Small intestine (tissue), 7 donors: Measurements from ENCODE around the gene TAMALIN. TPM values are rescaled to one million over a fixed set of nuclear protein-coding genes. Genes with fewer than 3 reads are reported as not detected.

Experiments
- DNase-seq, 2 donors: peaks; one replicate each; pipeline versions ENCODE4 v3.0.0 to v3.0.0-alpha.2; 2013
- FAIRE-seq: peaks from 2 replicates; lab custom pipeline; 2012; peaks lifted over from hg19 to GRCh38; lab: Jason Lieb, UNC
- H3K27ac ChIP-seq, 3 donors: one replicate each; pipeline ENCODE4 v1.5.1; 2013; ENCODE audit warnings: low read length in 2 of 3, mild to moderate bottlenecking in 2 of 3, control low read depth in 1 of 3, inconsistent platforms in 1 of 3, low read depth in 1 of 3, moderate library complexity in 1 of 3
- H3K27me3 ChIP-seq, 3 donors: one replicate each; pipeline ENCODE4 v1.6.1; 2013; ENCODE audit warnings: low read length in 3 of 3, inconsistent platforms in 1 of 3; ENCODE audit not compliant: control insufficient read depth in 3 of 3, insufficient read depth in 3 of 3
- H3K36me3 ChIP-seq, 3 donors: one replicate each; pipeline ENCODE4 v1.6.1; 2013; ENCODE audit warnings: low read length in 3 of 3, inconsistent platforms in 1 of 3, low read depth in 1 of 3, mild to moderate bottlenecking in 1 of 3, moderate library complexity in 1 of 3; ENCODE audit not compliant: control insufficient read depth in 3 of 3, insufficient read depth in 2 of 3
- H3K4me1 ChIP-seq, 3 donors: one replicate each; pipeline ENCODE4 v1.6.1; 2013; ENCODE audit warnings: low read length in 2 of 3, inconsistent platforms in 1 of 3, low read depth in 1 of 3, mild to moderate bottlenecking in 1 of 3, moderate library complexity in 1 of 3; ENCODE audit not compliant: control insufficient read depth in 3 of 3, insufficient read depth in 2 of 3
- H3K4me3 ChIP-seq, 3 donors: one replicate each; pipeline ENCODE4 v1.5.1; 2013; ENCODE audit warnings: low read length in 3 of 3, control low read depth in 1 of 3, inconsistent platforms in 1 of 3, low read depth in 1 of 3, mild to moderate bottlenecking in 1 of 3, moderate library complexity in 1 of 3
- H3K9me3 ChIP-seq, 2 donors: one replicate each; pipeline ENCODE4 v1.6.1; 2013; ENCODE audit warnings: low read depth in 1 of 2, low read length in 1 of 2; ENCODE audit not compliant: control insufficient read depth in 2 of 2, insufficient read depth in 1 of 2
- WGBS, 3 donors: extraction: QIAGEN DNeasy Blood & Tissue Kit; methylation state at CpG; one replicate each; pipeline ENCODE4 v1.1.7; 2013; 5-methylcytosine and 5-hydroxymethylcytosine counted together
- polyA plus RNA-seq, 4 donors: library from polyadenylated mRNA; stranded (reverse) in 3 of 4; unstranded in 1 of 4; fragments of 200-250 nt in 3 of 4; fragments of 120-200 nt in 1 of 4; gene quantifications; one replicate each; pipeline versions ENCODE4 v1.2.1 to v1.2.3, GENCODE V29; 2013
- donor health status: healthy with polysubstance abuse.
- donor health status: control.
- donor health status: control.
- donor health status: Bipolar disorder and iron deficiency.
- donor health status: healthy.

The TAMALIN gene
- polyA plus RNA-seq, 4 donors = 3.8 to 32.5 (median 10.1) TPM

GRCh38 chr12:52037248-52037861, 30.6 kb downstream of the TAMALIN start:
- Histone ChIP-seq H3K36me3 (no peaks in the 10 kb centered on the region), H3K4me3 (peak overlapping the region; percentile 52 to 65 (median 56)), H3K4me1 (peaks cover 3 to 38% (median 13%) of the 10 kb centered on the region in 3 donors), H3K9me3 (no peaks in the 10 kb centered on the region), H3K27me3 (peaks cover 0 to 35% (median 0%) of the 10 kb centered on the region in 3 donors), H3K27ac (peak overlapping the region in 1 of 3 donors; percentile 63)
- 2 to 5% (median 3%) methylated on average over 33 to 59 of the region's 59 CpGs for WGBS, 3 donors
- FAIRE-seq = no peak
- DNase-seq = peak in 1 of 2 donors; percentile 68

GRCh38 chr12:52038447-52038846, 31.7 kb downstream of the TAMALIN start:
- H3K27ac ChIP-seq = no peak overlapping the region
- H3K4me3 ChIP-seq = no peak overlapping the region
- peaks cover 0 to 35% (median 0%) of the 10 kb centered on the region in 3 donors for H3K27me3 ChIP-seq
- peaks cover 0 to 4% (median 0%) of the 10 kb centered on the region in 3 donors for H3K36me3 ChIP-seq
- no peaks in the 10 kb centered on the region for H3K9me3 ChIP-seq
- FAIRE-seq = no peak
- no peak for DNase-seq
- H3K4me1 ChIP-seq = peaks cover 1 to 30% (median 11%) of the 10 kb centered on the region in 3 donors
- 77 to 90% (median 83%) methylated on average over 6 of the region's 6 CpGs for WGBS, 3 donors

- H3K27me3 ChIP-seq = peaks cover 0 to 14% (median 0%) of the 10 kb centered on the region in 3 donors
- H3K36me3 ChIP-seq = peaks cover 0 to 11% (median 0%) of the 10 kb centered on the region in 3 donors
- no peaks in the 10 kb centered on the region for H3K9me3 ChIP-seq
- WGBS, 3 donors = 30 to 70% (median 55%) methylated on average over 3 of the region's 3 CpGs
- peaks cover under 1 to 32% (median 12%) of the 10 kb centered on the region in 3 donors for H3K4me1 ChIP-seq
- H3K4me3 ChIP-seq = no peak overlapping the region
- FAIRE-seq (no peak), DNase-seq (no peak)
- no peak overlapping the region for H3K27ac ChIP-seq
These were observed 34.3 kb downstream of the TAMALIN start for GRCh38 chr12:52041035-52041434.

- Histone ChIP-seq H3K4me1 (peaks cover 2 to 29% (median 12%) of the 10 kb centered on the region in 3 donors), H3K4me3 (no peak overlapping the region), H3K36me3 (peaks cover 0 to 11% (median 0%) of the 10 kb centered on the region in 3 donors), H3K9me3 (no peaks in the 10 kb centered on the region), H3K27me3 (peaks cover 0 to 7% (median 0%) of the 10 kb centered on the region in 3 donors), H3K27ac (peak overlapping the region in 1 of 3 donors; percentile 13)
- DNase-seq = peak in 1 of 2 donors; percentile 54
- WGBS, 3 donors = 51 to 60% (median 53%) methylated on average over 6 of the region's 6 CpGs
- no peak for FAIRE-seq
These were observed 35.0 kb downstream of the TAMALIN start for GRCh38 chr12:52041695-52042123.

GRCh38 chr12:52042706-52043385, 36.1 kb downstream of the TAMALIN start:
- WGBS, 3 donors = 73 to 80% (median 77%) methylated on average over 8 of the region's 8 CpGs
- no peaks in the 10 kb centered on the region for H3K27me3 ChIP-seq
- H3K4me3 ChIP-seq = no peak overlapping the region
- H3K9me3 ChIP-seq = no peaks in the 10 kb centered on the region
- H3K4me1 ChIP-seq = peaks cover 2 to 21% (median 12%) of the 10 kb centered on the region in 3 donors
- peaks cover 0 to 13% (median 0%) of the 10 kb centered on the region in 3 donors for H3K36me3 ChIP-seq
- H3K27ac ChIP-seq = peak overlapping the region in 1 of 3 donors; percentile 55
- FAIRE-seq (no peak), DNase-seq (no peak)

GRCh38 chr12:52043386-52044212, 36.9 kb downstream of the TAMALIN start:
- Histone ChIP-seq H3K4me1 (peaks cover 2 to 21% (median 12%) of the 10 kb centered on the region in 3 donors), H3K9me3 (no peaks in the 10 kb centered on the region), H3K27me3 (no peaks in the 10 kb centered on the region), H3K4me3 (no peak overlapping the region), H3K36me3 (peaks cover 0 to 13% (median 0%) of the 10 kb centered on the region in 3 donors), H3K27ac (peak overlapping the region in 1 of 3 donors; percentile 55)
- DNase-seq (no peak), FAIRE-seq (no peak)
- WGBS, 3 donors = 72 to 83% (median 72%) methylated on average over 21 of the region's 21 CpGs

GRCh38 chr12:52044292-52044983, 37.7 kb downstream of the TAMALIN start:
- Histone ChIP-seq H3K27me3 (no peaks in the 10 kb centered on the region), H3K4me1 (peaks cover 2 to 21% (median 12%) of the 10 kb centered on the region in 3 donors), H3K36me3 (peaks cover 0 to 13% (median 0%) of the 10 kb centered on the region in 3 donors), H3K27ac (peak overlapping the region in 1 of 3 donors; percentile 63), H3K4me3 (no peak overlapping the region), H3K9me3 (no peaks in the 10 kb centered on the region)
- WGBS, 3 donors = 69 to 79% (median 76%) methylated on average over 18 of the region's 18 CpGs
- DNase-seq (no peak), FAIRE-seq (no peak)
